Stomach (tissue), 4 donors: ENCODE data around the gene KCNAB1.

Experiments
- CTCF ChIP-seq, 7 experiments: fragments of 450-650 bp in 4 of 7; fragments of 200-600 bp in 3 of 7; sonication (generic) in 3 of 7; IDR thresholded peaks; one replicate each; pipeline ENCODE4 v1.5.1; 2016 to 2019; ENCODE audit warnings: antibody characterized with exemption in 7 of 7, control low read depth in 2 of 7, mild to moderate bottlenecking in 1 of 7
- EP300 ChIP-seq: sonication (generic); formaldehyde crosslinking; IDR thresholded peaks from one replicate; pipeline ENCODE4 v1.6.1; 2017; ENCODE audit warnings: antibody characterized with exemption
- POLR2A ChIP-seq, 4 donors: fragments of 450-650 bp; IDR thresholded peaks; one replicate each; pipeline ENCODE4 v1.6.1; 2016; ENCODE audit warnings: antibody characterized with exemption in 4 of 4, control low read depth in 2 of 4, mild to moderate bottlenecking in 1 of 4, moderate library complexity in 1 of 4
- POLR2AphosphoS5 ChIP-seq, 3 donors: sonication (generic); formaldehyde crosslinking; IDR thresholded peaks; one replicate each; pipeline ENCODE4 v1.6.1; 2016; ENCODE audit warnings: antibody characterized with exemption in 3 of 3

DNA sequence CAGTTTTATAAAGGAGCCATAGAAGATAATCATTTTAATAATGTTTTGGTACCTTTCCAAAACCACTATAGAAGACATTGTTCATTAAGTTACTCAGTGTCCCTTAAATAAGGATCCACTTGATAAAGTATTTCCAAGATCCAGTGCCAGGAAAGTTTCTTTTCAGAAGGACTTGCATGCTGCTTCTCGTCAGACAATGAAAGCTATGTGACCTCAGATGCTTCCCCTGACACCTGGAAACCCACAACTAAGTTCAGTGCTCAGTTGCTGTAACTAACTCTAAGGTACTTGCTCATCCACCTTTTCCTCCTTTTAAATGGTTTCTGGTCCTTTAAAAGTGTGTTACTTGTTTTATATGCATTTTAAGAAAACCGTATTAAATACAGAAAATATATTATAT lies 427.3 kb downstream of the KCNAB1 start:
- TF ChIP-seq POLR2A (IDR thresholded peaks at IDR 0.05) (no peak), CTCF (IDR thresholded peaks at IDR 0.05) (no peak), EP300 (no peak), POLR2AphosphoS5 (IDR thresholded peaks at IDR 0.05) (no peak)
